ENCODE measurements around the gene AKT3.

AKT3 gene

GRCh38 chr1:243483071-243483771, 366.8 kb downstream of the AKT3 start:
- no peak for DNase-seq

- DNase-seq, result peak; percentile 100
Measured at GRCh38 chr1:243482141-243483022, 367.7 kb downstream of the AKT3 start.

GRCh38 chr1:243481101-243481500, 368.9 kb downstream of the AKT3 start:
- no peak for DNase-seq

- no peak for DNase-seq
Measured at GRCh38 chr1:243477731-243478290, 372.2 kb downstream of the AKT3 start.

GRCh38 chr1:243475966-243476365, 374.1 kb downstream of the AKT3 start:
- peak; percentile 100 for DNase-seq

- no peak for DNase-seq
Measured at GRCh38 chr1:243474906-243475305, 375.1 kb downstream of the AKT3 start.

GRCh38 chr1:243474136-243474881, 375.7 kb downstream of the AKT3 start:
- DNase-seq, result no peak

GRCh38 chr1:243473227-243474135, 376.6 kb downstream of the AKT3 start:
- DNase-seq, result no peak

- DNase-seq, result no peak
Measured at GRCh38 chr1:243471754-243472745, 378.0 kb downstream of the AKT3 start.

- peak; percentile 100 for DNase-seq
Measured at GRCh38 chr1:243471026-243471685, 378.9 kb downstream of the AKT3 start.

- peak; percentile 100 for DNase-seq
Measured at GRCh38 chr1:243470502-243470901, 379.5 kb downstream of the AKT3 start.

- DNase-seq, result peak; percentile 100
Measured at GRCh38 chr1:243469497-243469896, 380.5 kb downstream of the AKT3 start.

- no peak for DNase-seq
Measured at GRCh38 chr1:243465738-243466137, 384.3 kb downstream of the AKT3 start.

- DNase-seq, result no peak
Measured at GRCh38 chr1:243465081-243465480, 385.0 kb downstream of the AKT3 start.

- no peak for DNase-seq
Measured at GRCh38 chr1:243462929-243463697, 386.9 kb downstream of the AKT3 start.

GRCh38 chr1:243461700-243462099, 388.3 kb downstream of the AKT3 start:
- DNase-seq, result no peak

GRCh38 chr1:243459059-243459458, 391.0 kb downstream of the AKT3 start:
- no peak for DNase-seq

- DNase-seq, result no peak
Measured at GRCh38 chr1:243457363-243457982, 392.6 kb downstream of the AKT3 start.
